Activated CD4-positive, alpha-beta T cell treated with anti-CD3 and anti-CD28 coated beads, Interleukin-10, Interleukin-2, amounts not matched to agents 100 ng/mL and 50 ng/mL, durations not matched to agents 16 hours and 8 hours (primary cell): ENCODE data around the gene TSC2.
"Not testable (repeated sequence)": the region's sequence is repeated elsewhere in the genome, so short reads cannot be mapped to it uniquely, and the experiment has no call there.

Source experiments
- DNase-seq: peaks from one replicate; pipeline ENCODE4 v3.0.0-alpha.2; 2020

TSC2 gene

DNA sequence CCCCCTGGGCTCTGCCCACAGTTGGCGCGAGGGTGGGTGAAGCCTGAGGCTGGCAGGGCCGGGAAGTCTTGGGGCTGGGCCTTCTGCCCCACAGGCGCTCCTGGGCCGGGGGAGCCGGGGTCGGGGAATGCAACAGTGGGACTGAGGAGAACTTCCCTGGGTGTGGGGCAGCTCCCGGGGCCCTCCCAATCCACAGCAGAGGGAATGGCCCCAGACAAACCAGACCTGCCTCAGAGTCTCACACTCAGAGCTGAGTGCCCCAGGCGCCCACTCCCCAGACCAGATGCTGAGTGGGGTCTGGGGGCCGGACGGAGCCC is 76.5 kb downstream of the TSC2 start:
- DNase-seq: not testable (repeated sequence)

DNA sequence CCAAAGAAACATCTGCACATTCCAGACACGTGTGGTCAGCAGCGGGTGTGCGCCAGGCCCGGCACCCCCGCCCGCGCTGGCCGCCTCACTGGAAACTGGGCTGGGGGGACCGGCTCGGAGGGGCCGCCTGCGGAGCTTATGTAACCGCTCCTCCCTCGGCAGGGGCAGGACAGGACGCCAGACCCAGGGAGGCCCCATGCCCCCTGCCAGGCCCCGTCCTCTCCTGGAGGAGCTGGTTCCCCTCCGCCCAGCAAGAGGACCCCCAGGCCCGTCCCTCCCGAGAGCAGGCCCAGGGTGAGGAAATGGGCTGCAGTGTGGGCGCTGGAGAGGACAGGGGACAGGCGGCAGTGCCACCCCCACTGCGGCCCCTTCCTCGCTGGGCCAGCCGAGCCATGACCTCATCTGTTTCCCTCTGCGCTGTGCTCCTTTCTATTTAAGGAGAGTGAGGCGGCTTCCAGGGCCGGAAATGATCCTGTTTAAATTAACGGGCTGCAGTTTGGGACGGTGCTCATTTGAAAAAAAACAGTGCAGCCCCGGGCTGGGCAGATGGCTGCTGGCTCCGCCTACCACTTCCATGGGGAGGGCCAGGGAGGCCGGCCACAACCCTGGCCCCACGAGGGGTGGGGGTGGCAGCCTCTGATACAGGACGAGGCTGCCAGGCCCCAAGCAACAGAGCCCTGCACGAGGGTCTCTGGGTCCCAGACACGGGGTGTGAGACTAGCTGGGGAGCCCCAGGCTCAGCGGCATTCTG is 77.1 kb downstream of the TSC2 start:
- not testable (repeated sequence) for DNase-seq

DNA sequence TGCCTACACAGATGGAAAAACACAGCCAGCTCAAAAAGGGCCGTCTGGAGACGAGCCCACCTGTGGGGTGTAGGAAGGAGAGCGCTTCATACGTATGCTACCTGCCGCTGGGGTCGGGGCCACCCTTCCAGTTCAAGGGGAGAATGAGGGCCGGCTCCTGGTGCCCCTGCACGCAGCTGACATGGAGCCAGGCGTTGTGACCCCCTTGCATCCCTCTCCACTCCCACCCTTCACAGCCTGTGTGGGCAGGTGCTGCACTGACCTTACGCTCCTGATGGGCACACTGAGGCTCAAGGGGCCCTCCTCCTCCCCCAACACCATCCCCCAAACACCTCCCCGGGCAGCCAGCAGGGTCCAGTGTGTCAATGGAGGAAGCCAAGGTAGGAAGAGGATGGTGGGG is 77.8 kb downstream of the TSC2 start:
- not testable (repeated sequence) for DNase-seq

DNA sequence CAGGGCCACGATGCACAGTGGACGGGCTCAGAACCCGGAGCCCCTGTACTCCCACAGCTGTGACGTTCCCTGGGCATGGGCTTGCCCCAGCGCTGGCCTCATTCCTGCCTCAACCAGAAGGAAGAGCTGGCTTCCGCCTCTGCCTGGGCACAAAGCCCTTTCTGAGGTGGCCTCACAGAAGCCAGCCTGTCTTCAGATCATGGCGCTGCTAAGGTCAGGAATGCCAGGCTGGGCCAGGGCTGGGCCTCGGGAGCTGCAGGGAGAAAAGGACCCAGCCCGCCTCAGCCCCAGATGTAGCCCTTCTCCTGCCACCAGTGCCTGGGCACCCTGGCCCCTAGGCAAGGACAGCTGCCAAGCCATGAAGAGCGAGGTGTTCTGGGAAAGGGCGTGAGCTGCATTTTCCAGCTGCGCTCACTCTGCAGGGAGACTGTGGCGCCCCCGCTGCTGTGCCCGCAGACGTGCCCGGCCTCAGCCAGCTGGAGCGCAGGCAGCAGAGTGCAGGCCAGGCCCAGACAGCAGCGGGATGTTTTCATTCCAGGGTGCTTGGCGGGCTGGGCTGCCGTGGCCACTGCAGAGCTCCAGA is 78.5 kb downstream of the TSC2 start:
- not testable (repeated sequence) for DNase-seq

DNA sequence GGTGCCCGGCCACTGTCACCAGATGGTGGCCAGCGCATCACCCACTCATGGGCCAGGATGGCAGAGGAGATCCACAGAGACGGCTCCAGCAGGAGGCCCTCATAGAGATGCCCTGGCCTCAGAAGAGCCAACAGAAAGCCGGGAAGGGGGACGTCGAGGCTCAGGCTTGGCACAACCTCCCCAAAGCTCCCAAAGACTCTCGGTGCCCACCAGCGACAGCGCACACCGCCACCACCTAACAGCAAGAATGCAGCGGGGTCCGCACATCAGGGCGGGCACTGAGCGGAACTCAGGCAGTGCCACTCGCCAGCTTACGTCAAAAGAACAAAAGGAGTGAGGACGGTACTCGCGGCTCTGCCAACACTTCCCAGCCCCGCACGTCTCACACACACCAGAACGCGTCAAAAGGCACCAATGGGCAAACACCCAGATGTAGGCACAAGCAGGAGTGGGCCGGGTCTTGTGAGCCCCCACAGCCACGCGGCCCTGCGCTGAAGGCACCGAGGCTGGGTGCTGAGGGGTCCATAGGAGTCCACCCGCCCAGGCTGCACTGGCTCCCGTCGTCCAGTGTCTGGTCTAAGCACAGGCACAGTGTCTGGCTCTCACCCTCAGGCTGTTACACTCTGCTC is 79.3 kb downstream of the TSC2 start:
- not testable (repeated sequence) for DNase-seq

DNA sequence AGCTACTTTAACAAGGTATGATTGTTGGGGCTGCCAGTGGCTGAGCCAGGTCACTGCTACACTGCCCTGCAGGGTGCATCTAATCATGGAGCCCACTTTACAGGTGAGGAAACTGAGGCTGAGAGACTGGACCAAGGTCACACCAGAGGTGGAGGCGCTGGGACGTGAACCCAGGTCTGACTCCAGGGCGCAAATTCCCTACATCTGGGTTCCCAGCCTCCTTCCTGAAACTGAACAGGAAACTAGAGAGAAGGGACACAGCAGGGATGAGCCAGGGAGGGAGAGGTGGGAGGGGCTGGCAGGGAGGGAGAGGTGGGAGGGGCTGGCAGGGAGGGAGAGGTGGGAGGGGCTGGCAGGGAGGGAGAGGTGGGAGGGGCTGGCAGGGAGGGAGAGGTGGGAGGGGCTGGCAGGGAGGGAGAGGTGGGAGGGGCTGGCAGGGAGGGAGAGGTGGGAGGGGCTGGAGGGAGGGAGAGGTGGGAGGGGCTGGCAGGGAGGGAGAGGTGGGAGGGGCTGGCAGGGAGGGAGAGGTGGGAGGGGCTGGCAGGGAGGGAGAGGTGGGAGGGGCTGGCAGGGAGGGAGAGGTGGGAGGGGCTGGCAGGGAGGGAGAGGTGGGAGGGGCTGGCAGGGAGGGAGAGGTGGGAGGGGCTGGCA is 80.0 kb downstream of the TSC2 start:
- DNase-seq: peak; percentile 59

DNA sequence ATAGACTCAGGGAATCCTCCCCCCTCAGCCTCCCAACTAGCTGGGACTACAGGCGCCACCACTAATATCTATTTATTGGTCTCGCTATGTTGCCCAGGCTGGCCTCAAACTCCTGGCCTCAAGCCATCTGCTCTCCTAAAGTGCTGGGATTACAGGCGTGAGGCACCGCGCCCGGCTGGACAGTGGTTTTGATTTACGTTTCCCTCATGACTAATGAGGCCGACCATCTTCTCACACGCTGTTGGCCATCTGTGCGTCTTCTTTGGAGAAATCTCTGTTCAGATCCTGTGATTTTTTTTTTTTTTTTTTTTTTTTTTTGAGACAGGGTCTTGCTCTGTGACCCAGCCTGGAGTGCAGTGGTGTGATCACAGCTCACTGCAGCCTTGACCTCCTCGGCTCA is 81.5 kb downstream of the TSC2 start:
- not testable (repeated sequence) for DNase-seq

DNA sequence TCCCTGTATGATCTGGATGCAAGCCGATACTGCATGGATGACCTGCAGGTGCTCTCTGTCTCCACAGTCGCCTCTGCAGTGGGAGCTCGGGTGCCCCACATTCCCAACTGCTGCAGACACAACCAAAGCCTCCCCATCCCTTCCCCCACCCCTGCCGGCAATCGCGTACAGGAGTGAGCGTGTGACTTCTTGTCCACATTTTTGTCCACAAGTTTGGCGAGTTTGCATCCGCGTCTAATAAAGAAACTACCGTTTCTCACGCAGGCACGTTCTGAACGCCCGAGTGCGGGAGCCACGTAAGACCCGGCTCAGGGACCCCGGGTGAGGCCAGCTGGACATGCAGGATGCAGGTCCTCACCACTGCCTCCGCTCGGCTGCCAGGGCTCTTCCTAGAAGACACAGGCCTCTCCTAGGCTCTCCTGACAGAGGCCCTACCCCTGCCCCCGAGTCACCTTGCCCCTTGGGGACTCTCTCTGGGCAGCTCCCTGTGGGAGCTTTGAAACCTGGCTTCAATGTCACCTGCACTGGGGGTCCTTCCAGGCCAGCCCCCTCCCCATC is 82.2 kb downstream of the TSC2 start:
- not testable (repeated sequence) for DNase-seq

DNA sequence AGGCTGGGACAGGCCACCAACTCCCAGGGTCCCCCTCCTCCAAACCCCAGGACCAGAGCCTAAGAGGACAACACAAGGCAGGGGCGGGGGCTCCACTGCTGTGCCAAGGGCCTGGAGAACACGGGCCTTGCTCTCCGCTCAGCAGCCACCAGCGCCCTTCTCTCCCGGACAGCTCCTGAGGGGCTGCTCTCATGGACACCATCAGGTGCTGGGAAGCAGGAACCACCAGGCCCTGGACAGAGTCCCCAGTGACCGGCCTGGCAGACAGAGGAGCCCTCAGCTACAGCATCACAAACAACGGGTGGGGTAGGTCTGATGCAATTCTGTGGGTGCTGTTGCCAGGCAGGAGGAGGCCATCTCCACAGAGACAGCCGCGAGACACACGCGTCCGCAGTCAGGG is 86.0 kb downstream of the TSC2 start:
- not testable (repeated sequence) for DNase-seq

DNA sequence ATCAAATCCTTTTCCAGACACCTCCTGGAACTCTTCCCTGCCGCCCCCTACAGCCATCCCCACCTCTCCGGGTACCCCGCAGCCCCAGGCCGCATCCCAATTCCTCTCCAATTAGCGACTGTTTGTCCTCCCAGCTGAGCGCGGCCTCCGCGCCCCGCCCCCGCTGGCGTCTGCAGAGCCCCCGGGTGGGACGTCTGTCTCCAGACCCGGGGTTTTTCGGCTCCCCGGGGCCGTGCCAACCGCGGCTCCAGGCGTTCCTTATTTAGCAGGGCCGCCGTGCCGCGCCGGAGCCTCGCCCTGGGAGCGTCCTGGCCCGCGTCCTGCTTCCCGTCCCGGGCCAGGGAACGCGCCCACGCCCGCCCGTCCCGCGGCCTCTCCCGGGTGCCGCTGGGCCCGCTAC is 87.3 kb downstream of the TSC2 start:
- DNase-seq: not testable (repeated sequence)

DNA sequence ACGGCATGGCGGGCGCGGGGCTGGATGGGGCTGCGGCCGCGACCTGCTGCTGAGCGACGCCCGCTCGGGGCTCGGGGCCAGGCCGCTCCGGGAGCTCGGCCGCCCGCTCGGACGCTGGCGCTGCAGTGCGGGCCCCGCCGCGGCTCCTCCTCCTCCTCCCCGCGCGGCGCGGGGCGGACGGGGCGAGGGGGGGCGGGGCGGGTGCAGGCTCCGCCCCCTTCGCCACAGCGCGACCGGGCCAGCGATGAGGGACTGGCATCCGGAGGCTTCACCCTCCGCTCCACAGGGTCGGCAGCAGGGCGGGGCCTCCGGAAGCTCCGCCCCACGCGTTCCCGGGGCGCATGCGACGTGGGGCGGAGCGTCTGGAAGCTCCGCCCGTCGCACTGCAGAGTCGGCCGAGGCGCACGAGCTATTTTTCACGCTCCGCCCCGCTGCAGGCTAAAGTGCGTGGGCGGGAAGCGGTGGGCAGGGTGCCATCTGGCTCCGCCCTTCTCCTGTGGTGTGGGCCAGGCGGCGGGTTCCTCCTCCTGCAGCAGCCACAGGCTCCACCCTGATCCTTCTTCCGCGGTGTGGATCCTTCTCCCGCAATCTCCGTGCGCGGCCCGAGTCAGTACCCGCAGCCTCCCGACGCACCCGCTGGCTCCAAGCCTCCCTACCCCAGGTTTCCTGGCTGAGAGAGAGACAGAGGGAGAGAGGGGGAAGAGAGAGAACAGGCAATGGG is 88.1 kb downstream of the TSC2 start, which contains the start of gene PKD1:
PKD1 (minus strand) TSS at position 129 of the 721 bp plus-strand sequence. CDS start 209 bp downstream, outside the sequence.
- DNase-seq: peak; percentile 99
